HG03103 (cell line): Measurements from ENCODE around the gene PPP4R2.
"Not testable (repeated sequence)": the region's sequence is repeated elsewhere in the genome, so short reads cannot be mapped to it uniquely, and the experiment has no call there.

ENCODE experiments used
- ATAC-seq: cut with Tn5 transposase; IDR thresholded peaks from one replicate; pipeline ENCODE4 v1.9.1; 2021; ENCODE audit warnings: low read depth; ENCODE audit not compliant: unreplicated experiment

Gene PPP4R2

DNA sequence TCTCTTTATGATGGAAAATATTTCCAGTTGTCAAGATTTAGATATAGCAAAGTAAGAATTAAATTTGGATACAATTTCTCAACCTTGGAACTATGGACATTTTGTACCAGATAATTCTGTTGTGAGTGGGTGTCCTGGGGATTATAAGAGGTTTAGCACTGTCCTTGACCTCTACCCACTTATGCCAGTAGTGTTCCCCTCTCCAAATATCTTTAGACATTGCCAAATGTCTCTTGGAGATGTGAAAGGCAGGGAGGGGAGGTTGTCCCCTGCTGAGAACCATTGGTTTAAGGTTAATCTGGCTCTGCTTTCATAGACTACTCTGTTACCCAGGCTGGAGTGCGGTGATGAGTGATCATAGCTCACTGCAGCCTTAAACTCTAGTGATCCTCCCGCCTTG, 64.8 kb downstream of the PPP4R2 start, which contains the start of gene EBLN2:
Gene EBLN2 (plus strand): TSS at position 244 of the 400 bp plus-strand sequence. CDS start 423 bp downstream, outside the sequence.
- no peak for ATAC-seq

DNA sequence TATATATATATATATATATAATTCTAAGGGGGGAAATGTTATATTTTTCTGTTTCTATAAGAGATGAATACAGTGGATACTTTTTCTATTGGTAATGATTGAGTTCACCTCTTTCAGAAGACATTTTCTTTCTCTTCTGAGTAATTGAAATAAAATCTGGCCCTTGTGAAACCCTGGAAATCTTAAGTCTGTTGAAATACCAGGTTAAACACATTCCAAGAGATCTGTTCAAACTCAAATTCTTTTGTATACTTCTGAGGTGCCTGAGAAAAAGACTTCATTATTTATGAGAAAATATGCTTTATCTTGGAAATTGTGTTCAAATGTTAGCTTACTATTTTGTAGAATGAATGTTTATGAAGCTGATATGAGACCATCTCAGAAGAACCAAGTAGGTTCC, 69.6 kb downstream of the PPP4R2 start:
- not testable (repeated sequence) for ATAC-seq

DNA sequence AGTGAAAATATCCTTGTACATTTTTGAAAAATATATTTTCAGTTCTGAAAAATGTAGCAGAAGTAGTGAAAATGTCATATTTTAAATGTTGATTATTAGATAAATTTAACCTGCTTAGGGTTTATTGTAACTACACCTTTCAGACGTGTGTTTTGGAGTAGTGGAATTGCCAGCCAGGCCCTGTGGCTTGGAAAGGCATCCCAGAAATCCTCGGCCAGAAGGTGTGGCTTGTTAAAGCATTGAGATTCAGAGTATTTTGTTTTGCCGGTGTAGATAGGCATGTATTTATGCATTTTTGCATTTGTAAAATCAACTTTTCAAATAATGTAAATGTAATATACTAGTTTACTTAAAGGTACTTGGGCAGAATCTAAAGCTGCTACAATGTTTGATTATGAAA, 71.8 kb downstream of the PPP4R2 start:
- ATAC-seq = no peak

- no peak for ATAC-seq
These were observed 72.6 kb downstream of the PPP4R2 start for GRCh38 chr3:73069187-73069586.

DNA sequence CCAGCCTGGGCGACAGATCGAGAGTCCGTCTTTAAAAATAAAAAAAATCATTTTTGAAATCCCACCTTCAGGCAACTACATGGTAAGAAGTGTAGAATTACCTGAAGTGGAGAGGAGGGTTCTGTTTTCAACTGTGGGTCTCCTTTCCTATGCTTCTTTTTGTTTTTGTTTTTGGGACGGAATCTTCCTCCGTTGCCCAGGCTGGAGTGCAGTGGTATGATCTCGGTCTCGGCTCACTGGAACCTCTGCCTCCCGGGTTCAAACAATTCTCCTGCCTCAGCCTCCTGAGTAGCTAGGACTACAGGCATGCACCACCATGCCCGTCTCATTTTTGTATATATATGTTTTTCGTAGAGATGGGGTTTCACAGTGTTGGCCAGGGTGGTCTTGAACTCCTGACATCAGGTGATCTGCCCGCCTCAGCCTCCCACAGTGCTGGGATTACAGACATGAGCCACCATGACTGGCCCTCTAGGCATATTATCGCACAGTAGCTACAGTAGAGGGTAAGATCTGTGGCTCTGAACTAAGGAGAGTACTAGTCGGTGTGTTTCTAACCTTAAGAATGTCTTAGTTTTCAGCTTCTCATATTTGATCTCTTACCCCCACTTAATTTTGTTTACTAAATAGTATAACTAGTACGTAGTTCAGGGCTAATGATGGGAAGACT, 73.3 kb downstream of the PPP4R2 start:
- ATAC-seq = no peak

GRCh38 chr3:73070675-73071575, 74.3 kb downstream of the PPP4R2 start:
- no peak for ATAC-seq

- ATAC-seq = no peak
These were observed 75.3 kb downstream of the PPP4R2 start for GRCh38 chr3:73071952-73072351.

GRCh38 chr3:73072634-73073033, 76.0 kb downstream of the PPP4R2 start:
- ATAC-seq = no peak

- ATAC-seq = no peak
These were observed 76.6 kb downstream of the PPP4R2 start for GRCh38 chr3:73073091-73073707.

- no peak for ATAC-seq
These were observed 78.2 kb downstream of the PPP4R2 start for GRCh38 chr3:73074781-73075180.

- no peak for ATAC-seq
These were observed 83.8 kb downstream of the PPP4R2 start for GRCh38 chr3:73080216-73080966.

- no peak for ATAC-seq
These were observed 84.5 kb downstream of the PPP4R2 start for GRCh38 chr3:73081140-73081539.

DNA sequence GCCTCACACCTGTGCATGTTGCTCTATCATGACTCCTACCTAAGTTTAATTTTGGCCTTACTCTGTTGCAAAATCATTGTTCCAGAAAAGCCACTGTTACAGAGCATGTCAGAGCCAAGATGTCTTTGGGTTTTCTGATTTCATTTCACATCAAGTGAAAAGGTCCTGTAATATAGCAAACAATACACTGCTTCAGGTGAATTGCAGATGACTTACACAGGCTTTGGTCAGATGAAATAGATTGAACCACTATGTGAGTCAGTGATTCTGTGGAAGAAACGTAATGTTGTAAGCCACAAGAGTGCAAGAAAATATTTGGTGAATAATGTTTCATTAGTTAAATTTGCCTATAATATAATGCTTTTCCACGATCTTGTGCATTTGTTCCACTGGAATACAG, 87.6 kb downstream of the PPP4R2 start:
- no peak for ATAC-seq

DNA sequence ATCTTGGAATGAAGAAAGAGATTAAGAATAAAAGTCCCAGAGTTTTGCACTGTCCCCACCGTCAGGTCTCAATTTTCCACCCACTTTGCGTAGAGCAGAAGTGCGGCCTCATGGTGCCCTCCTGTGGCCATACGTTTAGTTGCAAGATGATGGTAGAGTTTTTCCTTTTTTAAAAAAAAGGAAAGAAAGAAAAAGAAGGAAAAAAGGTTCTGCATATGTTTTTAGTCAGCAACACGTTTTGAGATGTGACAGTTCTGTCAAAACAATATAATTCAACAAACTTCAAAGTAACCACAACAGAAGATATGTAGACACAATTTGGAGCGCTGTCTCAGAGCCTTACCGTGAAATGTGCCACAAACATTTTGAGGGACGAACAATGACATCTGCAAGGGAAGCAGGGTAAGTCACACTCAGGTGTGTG, 89.5 kb downstream of the PPP4R2 start:
- no peak for ATAC-seq

GRCh38 chr3:73094129-73094528, 97.5 kb downstream of the PPP4R2 start:
- ATAC-seq = peak; percentile 64

GRCh38 chr3:73094951-73095350, 98.3 kb downstream of the PPP4R2 start:
- no peak for ATAC-seq

DNA sequence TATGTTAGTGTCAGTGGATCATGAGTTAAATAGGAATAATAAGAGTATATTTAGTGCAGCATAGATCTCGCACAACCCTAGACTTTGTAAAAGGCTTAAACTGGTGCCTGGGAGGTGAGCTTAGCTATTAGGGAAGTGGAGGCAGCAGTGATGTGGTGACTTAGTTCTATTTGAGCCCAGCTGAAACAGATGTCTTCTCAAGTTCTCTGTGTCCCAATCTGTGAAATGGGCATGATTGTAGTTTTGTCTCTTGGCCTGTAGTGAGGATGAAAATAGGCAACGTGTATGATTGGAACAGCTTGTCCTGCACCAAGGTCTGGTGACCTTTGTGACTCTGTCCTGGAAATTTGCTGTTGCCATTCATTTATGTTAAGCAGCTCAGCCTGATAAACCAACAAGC, 99.6 kb downstream of the PPP4R2 start:
- ATAC-seq = no peak

GRCh38 chr3:73098026-73098425, 101.4 kb downstream of the PPP4R2 start:
- no peak for ATAC-seq

DNA sequence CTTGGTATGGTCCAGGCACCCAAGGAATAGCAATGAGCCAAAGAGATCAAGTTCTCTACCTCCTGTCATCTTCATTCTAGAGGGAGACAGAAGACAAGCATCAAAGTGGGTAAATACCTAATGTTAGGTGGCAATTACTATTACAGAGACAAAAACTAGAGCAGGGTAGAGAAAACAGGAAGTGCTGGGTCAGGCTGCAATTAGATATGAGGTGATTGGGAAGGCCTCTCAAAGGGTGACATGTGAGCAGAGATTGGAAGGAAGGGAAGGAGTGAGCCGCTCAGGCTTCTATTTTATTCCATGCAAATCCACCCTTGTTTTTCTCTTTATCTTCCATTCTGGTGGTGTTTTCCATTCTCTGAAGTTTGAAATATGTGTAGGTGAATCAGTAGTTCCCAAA, 102.3 kb downstream of the PPP4R2 start:
- no peak for ATAC-seq

DNA sequence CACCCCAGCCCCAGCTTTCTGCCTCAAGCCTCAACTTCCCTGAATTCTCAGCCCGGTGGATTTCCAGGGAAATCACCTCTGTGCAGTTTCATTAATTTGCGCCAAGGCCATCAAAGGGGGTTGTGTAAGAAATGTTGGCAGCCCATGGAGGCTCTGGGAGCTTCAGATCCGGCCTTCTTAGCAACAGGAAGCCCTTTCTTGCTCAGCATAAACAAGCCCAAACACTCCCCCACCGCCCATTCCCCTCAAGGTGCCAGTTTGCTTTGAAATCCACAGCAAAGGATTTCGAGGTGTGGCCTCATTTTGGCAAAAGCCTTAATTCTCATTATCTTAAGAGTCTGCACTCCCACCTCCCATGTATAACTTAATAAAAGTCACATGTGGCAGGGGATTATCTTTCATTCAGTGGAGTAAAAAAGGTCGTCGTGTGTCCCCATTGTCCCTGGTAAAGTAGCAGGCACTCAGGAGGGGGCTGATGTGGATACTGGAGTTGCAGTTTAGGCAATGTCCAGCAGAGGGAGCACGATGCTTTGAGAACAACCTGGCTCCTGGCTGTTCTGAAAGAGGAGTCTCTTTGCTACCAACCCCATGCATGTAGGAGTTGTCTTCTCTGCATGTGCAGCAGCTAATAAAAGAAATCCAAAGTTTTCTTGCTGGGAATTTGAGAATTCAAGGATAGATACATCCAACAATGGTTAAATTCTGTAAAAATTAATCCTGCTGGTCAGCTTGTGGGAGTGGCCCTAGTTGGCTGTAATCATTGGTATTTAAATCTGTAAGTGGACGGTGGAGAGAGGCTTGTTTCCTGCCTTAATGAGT, 104.3 kb downstream of the PPP4R2 start:
- peak; percentile 84 for ATAC-seq
